OCI-LY7 (cell line): Measurements from ENCODE around the gene PFKFB3. TPM values are rescaled to one million over a fixed set of nuclear protein-coding genes. Genes with fewer than 3 reads are reported as not detected.
"Not testable (repeated sequence)": the region's sequence is repeated elsewhere in the genome, so short reads cannot be mapped to it uniquely, and the experiment has no call there.

Experiments
- BruUV-seq: library from RNA; stranded (reverse); fragments of 400-500 nt; replicated peaks from 2 replicates; lab custom pipeline; 2021; lab: Mats Ljungman, UMichigan
- CTCF ChIA-PET: fragments of 300-600 bp; sonication (Branson Sonifier 250); formaldehyde crosslinking; loops from one replicate; lab custom pipeline; 2022; ENCODE audit warnings: antibody characterized with exemption; ENCODE audit not compliant: unreplicated experiment; lab: Charles Lee
- POLR2A ChIA-PET: fragments of 300-600 bp; sonication (Branson Sonifier 250); formaldehyde crosslinking; loops from one replicate; lab custom pipeline; 2022; ENCODE audit warnings: antibody characterized with exemption; lab: Charles Lee
- DNase-seq: peaks from one replicate; pipeline ENCODE4 v3.0.0-alpha.2; 2015; ENCODE audit warnings: low spot score
- H2AFZ ChIP-seq: fragments of 200-600 bp; sonication (generic), shearing (Covaris generic); 2 replicates; pipeline ENCODE4 v1.6.1; 2014; ENCODE audit warnings: mild to moderate bottlenecking, antibody characterized with exemption, low read length, moderate library complexity
- H3K27ac ChIP-seq: fragments of 200-600 bp; sonication (generic); 2 replicates; pipeline ENCODE4 v1.5.1; 2014; ENCODE audit warnings: mixed run types, low read depth, mild to moderate bottlenecking, moderate library complexity, low read length, inconsistent platforms; ENCODE audit not compliant: poor library complexity, severe bottlenecking
- H3K36me3 ChIP-seq: fragments of 200-600 bp; sonication (generic); 2 replicates; pipeline ENCODE4 v1.6.1; 2014; ENCODE audit warnings: mild to moderate bottlenecking, antibody characterized with exemption, low read length, moderate library complexity, mixed read lengths; ENCODE audit not compliant: insufficient read depth
- H3K4me1 ChIP-seq: fragments of 200-600 bp; sonication (generic); 2 replicates; pipeline ENCODE4 v1.5.1; 2014; ENCODE audit warnings: mild to moderate bottlenecking, low read length; ENCODE audit not compliant: insufficient read depth, poor library complexity, severe bottlenecking
- H3K4me2 ChIP-seq: fragments of 200-600 bp; sonication (generic); 2 replicates; pipeline ENCODE4 v1.6.1; 2014; ENCODE audit warnings: mild to moderate bottlenecking, low read length
- H3K4me3 ChIP-seq: fragments of 200-600 bp; sonication (generic); 2 replicates; pipeline ENCODE4 v1.5.1; 2014; ENCODE audit warnings: mild to moderate bottlenecking, low read depth, low read length; ENCODE audit not compliant: poor library complexity, severe bottlenecking
- H3K79me2 ChIP-seq: fragments of 200-600 bp; sonication (generic); 2 replicates; pipeline ENCODE4 v1.6.1; 2016; ENCODE audit warnings: low read depth, mild to moderate bottlenecking, low read length, moderate library complexity, mixed read lengths; ENCODE audit not compliant: insufficient read depth
- H3K9me2 ChIP-seq: fragments of 200-600 bp; sonication (generic); 2 replicates; pipeline ENCODE4 v1.6.1; 2016; ENCODE audit warnings: mild to moderate bottlenecking, low read length, mixed read lengths; ENCODE audit not compliant: insufficient read depth
- H3K9me3 ChIP-seq: fragments of 200-600 bp; sonication (generic); 2 replicates; pipeline ENCODE4 v1.6.1; 2014; ENCODE audit warnings: mild to moderate bottlenecking, mixed run types, low read length, mixed read lengths
- H4K20me1 ChIP-seq: fragments of 200-600 bp; sonication (generic); 2 replicates; pipeline ENCODE4 v1.6.1; 2014; ENCODE audit warnings: mild to moderate bottlenecking, antibody characterized with exemption, low read length, moderate library complexity, mixed read lengths; ENCODE audit not compliant: insufficient read depth
- CTCF ChIP-seq: fragments of 200-600 bp; sonication (generic); conservative IDR thresholded peaks from 2 replicates; pipeline ENCODE4 v1.5.1; 2014; ENCODE audit warnings: mild to moderate bottlenecking, antibody characterized with exemption, low read length, moderate library complexity, mixed read lengths
- EZH2phosphoT487 ChIP-seq: fragments of 200-600 bp; sonication (generic); IDR thresholded peaks from 2 replicates; pipeline ENCODE4 v1.6.1; 2018; ENCODE audit warnings: low read depth, borderline replicate concordance, mild to moderate bottlenecking, mixed run types, antibody characterized with exemption, low read length, moderate library complexity, mixed read lengths
- intact Hi-C: fragments of 100-400 bp; cut with micrococcal nuclease; formaldehyde crosslinking; loops from one replicate; pipeline ENCODE4 v1.10.0; 2022; ENCODE audit not compliant: unreplicated experiment
- total RNA-seq, 2 experiments: library from RNA; depleted of rRNA in 1 of 2; stranded (reverse); fragments of >200 nt in 1 of 2; shearing (Covaris generic) in 1 of 2; gene quantifications; 2 replicates each; pipeline ENCODE4 v1.2.3, GENCODE V29; 2014 to 2022

Gene PFKFB3
- total RNA-seq, 2 experiments from 2014 or later = 33.7 to 50.7 TPM

GRCh38 chr10:6164271-6165095, 38.2 kb upstream of the PFKFB3 start:
- peak overlapping the region; percentile 78 for H3K4me2 ChIP-seq
- DNase-seq = peak; percentile 21
- H3K4me1 ChIP-seq = peaks cover 27% of the 10 kb centered on the region

GRCh38 chr10:6165221-6165725, 37.5 kb upstream of the PFKFB3 start:
- TF ChIP-seq CTCF = no peak
- no peak for TF ChIP-seq EZH2phosphoT487
- peaks cover 16% of the 10 kb centered on the region; the same call in 1 of the 2 replicates for H4K20me1 ChIP-seq
- H3K9me2 ChIP-seq = no peaks in the 10 kb centered on the region
- peak overlapping the region; percentile 78 for H3K4me2 ChIP-seq
- H3K9me3 ChIP-seq = no peaks in the 10 kb centered on the region
- no peak for DNase-seq
- CTCF ChIA-PET = no interaction called here
- BruUV-seq = no TSS peak
- POLR2A ChIA-PET = no interaction called here
- peak overlapping the region; percentile 99 for H3K4me3 ChIP-seq
- H3K4me1 ChIP-seq = peaks cover 27% of the 10 kb centered on the region
- intact Hi-C loops = no loop called here
- H3K79me2 ChIP-seq = peaks cover 58% of the 10 kb centered on the region
- H3K36me3 ChIP-seq = peaks cover 34% of the 10 kb centered on the region
- no peak overlapping the region for H3K27ac ChIP-seq
- no peak overlapping the region for H2AFZ ChIP-seq

More at GRCh38 chr10:6164271-6165095, 38.2 kb upstream of the PFKFB3 start:
- TF ChIP-seq EZH2phosphoT487 (no peak), CTCF (no peak)
- ChIA-PET CTCF (no interaction called here), POLR2A (interaction anchor here (0.8 to 1.3 kb wide), 3 partner anchors 22 to 184 kb away, joined by 3 read pairs; partner anchors contain the start of gene PFKFB3)
- peak overlapping the region; percentile 4; the same call in 1 of the 2 replicates for H2AFZ ChIP-seq
- H4K20me1 ChIP-seq = peaks cover 16% of the 10 kb centered on the region; the same call in 1 of the 2 replicates
- peaks cover 34% of the 10 kb centered on the region for H3K36me3 ChIP-seq
- peak overlapping the region; percentile 87 for H3K27ac ChIP-seq
- BruUV-seq = no TSS peak
- H3K79me2 ChIP-seq = peaks cover 51% of the 10 kb centered on the region
- intact Hi-C loops = loop anchor here (5.0 kb wide), 1 partner anchor 152 kb away; no protein-coding TSS in a partner anchor
- H3K4me3 ChIP-seq = peak overlapping the region; percentile 99
- no peaks in the 10 kb centered on the region for H3K9me2 ChIP-seq
- H3K9me3 ChIP-seq = no peaks in the 10 kb centered on the region

GRCh38 chr10:6165933-6166332, 36.8 kb upstream of the PFKFB3 start:
- H3K9me2 ChIP-seq, H2AFZ ChIP-seq, CTCF ChIA-PET, intact Hi-C loops, H3K9me3 ChIP-seq, DNase-seq, BruUV-seq, POLR2A ChIA-PET, H3K27ac ChIP-seq, H3K4me3 ChIP-seq: not testable (repeated sequence)
- peaks cover 34% of the 10 kb centered on the region for H3K36me3 ChIP-seq
- peaks cover 27% of the 10 kb centered on the region for H3K4me1 ChIP-seq
- peaks cover 16% of the 10 kb centered on the region; the same call in 1 of the 2 replicates for H4K20me1 ChIP-seq
- 0 out of 2 replicates have a peak overlapping the region, but pooled peaks have one; percentile 78 for H3K4me2 ChIP-seq
- peaks cover 65% of the 10 kb centered on the region for H3K79me2 ChIP-seq
